ENCODE results near the gene GORASP1.

The GORASP1 gene

GRCh38 chr3:39126532-39127071 is 19.2 kb upstream of the GORASP1 start:
- DNase-seq (ENCODE audit: low read depth in 3 of 3, low spot score in 1 of 3), result no peak

GRCh38 chr3:39125841-39126500 is 18.5 kb upstream of the GORASP1 start:
- no peak for DNase-seq (ENCODE audit: low read depth in 3 of 3, low spot score in 1 of 3)

- no peak for DNase-seq (ENCODE audit: low read depth in 3 of 3, low spot score in 1 of 3)
Measured at GRCh38 chr3:39124876-39125840, 17.7 kb upstream of the GORASP1 start.

GRCh38 chr3:39122813-39123212 is 15.4 kb upstream of the GORASP1 start:
- no peak for DNase-seq (ENCODE audit: low read depth in 3 of 3, low spot score in 1 of 3)

- no peak for DNase-seq (ENCODE audit: low read depth in 3 of 3, low spot score in 1 of 3)
Measured at GRCh38 chr3:39121621-39122020, 14.2 kb upstream of the GORASP1 start.

GRCh38 chr3:39118931-39119660 is 11.7 kb upstream of the GORASP1 start:
- no peak for DNase-seq (ENCODE audit: low read depth in 3 of 3, low spot score in 1 of 3)

GRCh38 chr3:39118079-39118478 is 10.7 kb upstream of the GORASP1 start:
- DNase-seq (ENCODE audit: low read depth in 3 of 3, low spot score in 1 of 3), result no peak

- no peak for DNase-seq (ENCODE audit: low read depth in 3 of 3, low spot score in 1 of 3)
Measured at GRCh38 chr3:39115870-39116269, 8.4 kb upstream of the GORASP1 start.

- DNase-seq (ENCODE audit: low read depth in 3 of 3, low spot score in 1 of 3), result no peak
Measured at GRCh38 chr3:39114456-39114855, 7.0 kb upstream of the GORASP1 start.

GRCh38 chr3:39113291-39113690 is 5.9 kb upstream of the GORASP1 start:
- no peak for DNase-seq (ENCODE audit: low read depth in 3 of 3, low spot score in 1 of 3)

- no peak for DNase-seq (ENCODE audit: low read depth in 3 of 3, low spot score in 1 of 3)
Measured at GRCh38 chr3:39112535-39112934, 5.1 kb upstream of the GORASP1 start.

- no peak for DNase-seq (ENCODE audit: low read depth in 3 of 3, low spot score in 1 of 3)
Measured at GRCh38 chr3:39112113-39112512, 4.7 kb upstream of the GORASP1 start.

- no peak for DNase-seq (ENCODE audit: low read depth in 3 of 3, low spot score in 1 of 3)
Measured at GRCh38 chr3:39110041-39110639, 2.7 kb upstream of the GORASP1 start.

GRCh38 chr3:39109086-39109485 is 1.7 kb upstream of the GORASP1 start:
- DNase-seq (ENCODE audit: low read depth in 3 of 3, low spot score in 1 of 3), result no peak

- no peak for DNase-seq (ENCODE audit: low read depth in 3 of 3, low spot score in 1 of 3)
Measured at GRCh38 chr3:39108200-39108710, 828 bp upstream of the GORASP1 start.

GRCh38 chr3:39106851-39107387 is 508 bp downstream of the GORASP1 start:
- peak in 1 of 3 donors; percentile 11 for DNase-seq (ENCODE audit: low read depth in 3 of 3, low spot score in 1 of 3)

GRCh38 chr3:39106281-39106811 is 1.1 kb downstream of the GORASP1 start:
- DNase-seq (ENCODE audit: low read depth in 3 of 3, low spot score in 1 of 3), result no peak

GRCh38 chr3:39105687-39106063 is 1.8 kb downstream of the GORASP1 start:
- DNase-seq (ENCODE audit: low read depth in 3 of 3, low spot score in 1 of 3), result no peak

- DNase-seq (ENCODE audit: low read depth in 3 of 3, low spot score in 1 of 3), result no peak
Measured at GRCh38 chr3:39104961-39105686, 2.3 kb downstream of the GORASP1 start.
